T-helper 1 cell treated with Interleukin-12 subunit alpha and Interleukin-12 subunit beta and Interleukin-4 antibody, amounts not matched to agents 30 ng/mL and 1 ng/mL, for 36 hours (primary cell): ENCODE measurements around the gene AAMP. TPM values are rescaled to one million over a fixed set of nuclear protein-coding genes. Genes with fewer than 3 reads are reported as not detected.
"Not testable (repeated sequence)": the region's sequence is repeated elsewhere in the genome, so short reads cannot be mapped to it uniquely, and the experiment has no call there.

ENCODE experiments used
- intact Hi-C: fragments of 100-400 bp; cut with micrococcal nuclease; formaldehyde crosslinking; loops from one replicate; pipeline ENCODE4 v1.15.1; 2024
- total RNA-seq: library from RNA; stranded (reverse); gene quantifications from 2 replicates; pipeline ENCODE4 v1.2.3, GENCODE V29; 2022

The AAMP gene, protein sequence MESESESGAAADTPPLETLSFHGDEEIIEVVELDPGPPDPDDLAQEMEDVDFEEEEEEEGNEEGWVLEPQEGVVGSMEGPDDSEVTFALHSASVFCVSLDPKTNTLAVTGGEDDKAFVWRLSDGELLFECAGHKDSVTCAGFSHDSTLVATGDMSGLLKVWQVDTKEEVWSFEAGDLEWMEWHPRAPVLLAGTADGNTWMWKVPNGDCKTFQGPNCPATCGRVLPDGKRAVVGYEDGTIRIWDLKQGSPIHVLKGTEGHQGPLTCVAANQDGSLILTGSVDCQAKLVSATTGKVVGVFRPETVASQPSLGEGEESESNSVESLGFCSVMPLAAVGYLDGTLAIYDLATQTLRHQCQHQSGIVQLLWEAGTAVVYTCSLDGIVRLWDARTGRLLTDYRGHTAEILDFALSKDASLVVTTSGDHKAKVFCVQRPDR
- 62.0 and 64.1 TPM in 2 replicates for total RNA-seq

DNA sequence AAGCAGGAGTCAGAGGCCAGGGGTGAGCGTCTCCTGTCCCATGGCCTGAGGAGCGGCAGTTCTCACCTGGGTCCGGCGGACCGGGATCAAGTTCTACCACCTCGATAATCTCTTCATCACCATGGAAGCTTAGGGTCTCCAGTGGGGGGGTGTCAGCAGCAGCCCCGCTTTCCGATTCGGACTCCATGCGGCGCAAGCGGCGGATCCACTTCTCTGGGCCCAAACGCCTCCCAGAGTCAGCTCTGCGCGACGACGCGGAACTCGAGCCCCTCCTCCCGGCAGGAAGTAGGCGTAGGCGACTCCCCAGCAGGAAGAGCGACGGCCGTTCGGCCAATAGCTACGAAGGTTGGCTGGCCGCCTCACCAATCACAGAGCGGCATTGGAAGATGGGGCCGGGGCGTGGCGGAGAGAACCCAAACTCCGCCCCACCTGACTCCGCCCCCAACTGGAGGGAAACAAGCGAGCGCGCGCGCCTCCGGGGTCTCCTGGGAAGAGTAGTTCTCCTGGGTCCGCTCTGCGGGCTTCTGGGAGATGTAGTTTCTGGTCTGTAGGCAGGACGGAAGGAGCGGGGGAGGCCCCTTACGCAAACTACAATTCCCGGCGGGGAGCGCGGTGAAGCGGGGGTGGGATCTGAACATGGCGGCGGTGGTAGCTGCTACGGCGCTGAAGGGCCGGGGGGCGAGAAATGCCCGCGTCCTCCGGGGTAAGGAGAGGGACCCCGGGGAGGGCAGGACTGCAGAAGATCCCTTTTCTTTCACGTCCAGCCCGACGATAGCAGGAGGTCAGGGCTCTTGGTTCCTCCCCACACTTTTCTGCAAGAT lies at the start of gene AAMP, which contains the start of gene PNKD:
TSS of gene AAMP (minus strand) at position 238 of the 821 bp plus-strand sequence. CDS start at position 187, 51 bp downstream.
TSS of gene PNKD (plus strand) at position 620 of the 821 bp plus-strand sequence. CDS start at position 637, 17 bp downstream.
- intact Hi-C loops = loop anchor here (1.0 to 5.0 kb wide), 20 partner anchors 13 to 1858 kb away; partner anchors contain the start of genes ANKZF1, ARPC2, ATG9A and BCS1L

DNA sequence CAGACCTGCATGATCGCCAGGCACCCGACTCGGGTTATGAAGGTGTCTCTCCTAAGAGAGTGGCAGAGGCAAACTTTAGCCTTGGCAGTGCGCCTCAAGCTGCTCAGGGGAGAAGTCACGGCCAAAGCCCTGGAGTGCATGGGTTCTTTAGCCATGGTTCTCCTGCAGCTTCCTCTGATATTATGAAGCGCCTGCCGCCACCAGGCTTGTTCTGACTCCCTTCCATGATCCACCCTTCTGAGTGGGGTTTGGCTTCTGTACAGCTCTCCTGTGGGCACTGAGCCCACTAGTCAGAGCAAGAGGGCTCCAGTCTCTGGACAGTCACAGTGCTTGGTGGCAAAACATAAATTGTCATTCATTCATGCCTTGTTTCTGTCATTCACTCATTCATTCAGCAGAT lies 48.3 kb upstream of the AAMP start:
- intact Hi-C loops = no loop called here

DNA sequence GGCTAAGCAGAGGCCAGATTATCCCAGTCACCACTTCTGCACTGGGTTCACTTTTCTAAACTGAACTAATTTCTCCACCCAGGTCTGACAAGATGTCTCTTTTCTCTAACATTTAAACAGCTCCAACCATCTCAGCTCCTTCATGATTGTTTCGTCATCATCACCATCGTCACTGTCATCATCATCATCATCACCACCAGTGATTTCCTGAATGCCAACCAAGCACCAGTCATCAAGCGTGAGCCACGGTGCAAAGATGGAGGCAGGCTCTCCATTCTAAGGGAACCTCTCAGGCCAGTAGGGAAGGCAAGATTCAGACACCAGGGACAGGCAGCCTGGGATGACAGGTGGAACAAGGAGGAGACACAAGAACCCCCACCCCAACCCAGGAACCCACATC lies 47.9 kb upstream of the AAMP start:
- intact Hi-C loops = no loop called here

DNA sequence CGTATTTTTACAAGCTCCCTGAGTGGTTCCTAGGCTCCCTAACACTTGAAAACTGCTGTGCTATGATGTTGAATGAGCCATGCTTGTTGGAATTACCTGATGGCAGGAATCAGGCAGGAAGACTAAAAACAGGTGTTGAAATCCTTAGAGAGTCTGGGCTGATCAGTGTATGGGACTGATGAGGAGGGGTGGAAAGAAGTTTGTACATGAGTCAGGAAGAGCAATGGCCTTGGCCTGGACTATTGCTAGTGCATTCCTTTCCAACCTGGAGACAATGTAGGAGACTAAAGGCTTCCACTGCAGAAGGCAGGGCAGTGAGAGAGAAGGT lies 47.3 kb upstream of the AAMP start:
- intact Hi-C loops = no loop called here

DNA sequence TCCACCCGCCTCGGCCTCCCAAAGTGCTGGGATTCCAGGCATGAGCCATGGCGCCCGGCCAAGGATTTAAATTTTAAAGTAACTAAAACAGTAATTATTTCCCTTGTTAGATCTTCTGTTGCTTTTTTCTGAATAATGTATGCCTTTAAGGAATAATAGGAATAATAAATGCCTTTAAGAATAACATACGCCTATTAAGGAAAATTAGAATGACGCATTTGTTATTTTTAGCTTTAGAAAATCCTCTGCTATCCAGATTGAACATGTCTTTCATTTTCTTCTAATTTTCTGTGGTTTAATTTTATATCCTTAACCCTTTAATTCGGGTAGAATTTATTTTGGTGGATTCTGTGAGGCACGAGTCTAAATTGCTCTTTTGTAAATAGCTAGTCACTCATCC lies 45.5 kb upstream of the AAMP start:
- intact Hi-C loops = no loop called here

DNA sequence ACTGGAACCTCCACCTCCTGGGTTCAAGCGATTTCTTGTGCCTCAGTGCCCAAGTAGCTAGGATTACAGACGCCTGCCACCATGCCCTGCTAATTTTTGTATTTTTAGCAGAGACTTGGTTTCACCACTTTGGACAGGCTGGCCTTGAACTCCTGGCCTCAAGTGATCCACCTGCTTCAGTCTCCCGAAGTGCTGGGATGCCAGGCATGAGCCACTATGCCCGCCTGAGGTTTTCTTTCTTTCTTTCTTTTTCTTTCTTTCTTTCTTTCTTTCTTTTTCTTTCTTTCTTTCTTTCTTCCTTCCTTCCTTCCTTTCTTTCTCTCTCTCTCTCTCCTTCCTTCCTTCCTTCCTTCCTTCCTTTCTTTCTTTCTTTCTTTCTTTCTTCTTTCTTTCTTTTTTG lies 44.8 kb upstream of the AAMP start:
- intact Hi-C loops = not testable (repeated sequence)

DNA sequence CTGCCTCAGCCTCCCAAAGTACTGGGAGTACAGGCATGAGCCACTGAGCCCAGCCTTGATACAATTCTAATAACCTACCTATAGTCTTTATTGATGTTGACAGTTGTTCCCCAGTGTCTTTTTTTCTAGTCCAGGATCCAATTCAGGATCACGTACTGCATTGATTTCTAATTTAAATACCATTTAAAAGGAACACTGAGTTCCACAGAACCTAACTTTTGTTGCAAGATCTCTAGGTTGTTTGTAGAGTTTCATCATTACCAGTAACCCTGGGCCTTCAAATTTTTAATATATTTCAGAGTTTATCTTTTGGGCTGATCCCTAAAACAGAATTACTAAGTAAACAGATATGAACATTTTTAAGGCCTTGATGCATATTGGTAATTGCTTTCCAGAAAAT lies 43.4 kb upstream of the AAMP start:
- intact Hi-C loops = no loop called here

DNA sequence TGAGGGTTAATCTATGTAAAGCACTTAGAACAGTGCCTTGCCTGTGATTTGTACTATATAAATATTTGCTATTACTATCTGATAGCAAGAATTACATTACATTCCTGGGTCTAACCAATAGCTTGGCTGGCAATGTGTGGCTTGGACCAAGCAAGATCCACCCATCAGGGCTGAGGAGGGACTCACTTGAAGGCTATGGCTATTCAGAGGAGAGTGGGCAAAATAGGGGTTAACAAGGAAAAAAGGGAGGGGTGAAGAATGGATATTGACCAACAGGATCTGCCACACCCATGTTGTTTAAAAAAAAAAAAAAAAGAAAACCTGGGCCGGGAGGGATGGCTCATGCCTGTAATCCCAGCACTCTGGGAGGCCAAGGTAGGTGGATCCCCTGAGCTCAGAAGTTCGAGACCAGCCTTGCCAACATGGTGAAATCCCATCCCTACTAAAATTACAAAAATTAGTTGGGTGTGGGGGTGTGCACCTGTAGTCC lies 42.4 kb upstream of the AAMP start:
- intact Hi-C loops = no loop called here

DNA sequence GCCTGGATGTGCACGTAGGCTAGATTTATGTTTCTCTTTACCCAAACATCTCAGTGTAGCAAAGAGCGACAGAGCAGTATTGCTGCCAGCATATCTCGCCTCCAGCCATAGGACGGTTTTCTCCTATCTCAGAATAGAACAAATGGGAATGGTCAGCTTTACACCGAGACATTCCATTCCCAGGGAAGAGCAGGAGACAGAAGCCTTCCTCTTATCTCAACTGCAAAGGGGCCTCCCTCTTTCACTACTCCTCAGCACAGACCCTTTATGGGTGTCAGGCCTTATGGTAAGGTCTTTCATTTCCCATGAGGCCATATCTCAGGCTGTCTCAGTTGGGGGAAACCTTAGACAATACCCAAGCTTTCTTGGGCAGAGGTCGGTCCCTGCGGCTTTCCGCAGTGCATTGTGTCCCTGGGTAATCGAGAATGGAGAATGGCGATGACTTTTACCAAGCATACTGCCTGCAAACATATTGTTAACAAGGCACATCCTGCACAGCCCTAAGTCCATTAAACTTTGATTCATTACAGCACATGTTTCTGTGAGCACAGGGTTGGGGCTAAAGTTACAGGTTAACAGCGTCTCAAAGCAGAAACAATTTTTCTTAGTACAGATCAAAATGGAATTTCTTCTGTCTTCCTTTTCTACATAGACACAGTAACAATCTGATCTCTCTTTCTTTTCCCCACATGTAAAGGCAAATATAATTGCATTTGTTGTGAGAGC lies 41.8 kb upstream of the AAMP start:
- intact Hi-C loops = not testable (repeated sequence)

DNA sequence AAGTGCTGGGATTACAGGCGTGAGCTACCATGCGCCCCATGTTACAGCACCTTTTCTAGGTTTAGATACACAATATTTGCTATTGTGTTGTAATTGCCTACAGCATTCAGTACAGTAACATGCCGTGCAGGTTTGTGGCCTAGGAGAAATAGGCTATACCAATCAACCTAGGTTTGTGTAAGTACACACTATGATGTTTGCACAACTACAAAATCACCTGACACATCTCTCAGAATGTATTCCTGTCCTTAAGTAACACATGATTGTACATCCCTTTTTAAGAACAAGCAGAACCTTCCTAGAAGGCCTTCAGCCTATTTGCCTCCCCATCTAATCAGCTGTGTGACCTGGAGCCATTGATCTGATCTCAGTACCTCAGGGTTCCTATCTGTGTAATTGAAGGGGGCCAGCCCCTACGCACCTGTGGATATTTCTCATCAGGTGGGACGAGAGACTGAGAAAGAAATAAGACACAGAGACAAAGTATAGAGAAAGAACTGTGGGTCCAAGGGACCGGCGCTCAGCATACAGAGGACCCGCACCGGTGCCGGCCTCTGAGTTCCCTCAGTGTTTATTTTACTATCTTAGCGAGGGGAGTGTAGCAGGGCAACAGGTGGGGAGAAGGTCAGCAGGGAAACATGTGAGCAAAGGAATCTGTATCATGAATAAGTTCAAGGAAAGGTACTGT lies 41.1 kb upstream of the AAMP start:
- intact Hi-C loops = no loop called here

DNA sequence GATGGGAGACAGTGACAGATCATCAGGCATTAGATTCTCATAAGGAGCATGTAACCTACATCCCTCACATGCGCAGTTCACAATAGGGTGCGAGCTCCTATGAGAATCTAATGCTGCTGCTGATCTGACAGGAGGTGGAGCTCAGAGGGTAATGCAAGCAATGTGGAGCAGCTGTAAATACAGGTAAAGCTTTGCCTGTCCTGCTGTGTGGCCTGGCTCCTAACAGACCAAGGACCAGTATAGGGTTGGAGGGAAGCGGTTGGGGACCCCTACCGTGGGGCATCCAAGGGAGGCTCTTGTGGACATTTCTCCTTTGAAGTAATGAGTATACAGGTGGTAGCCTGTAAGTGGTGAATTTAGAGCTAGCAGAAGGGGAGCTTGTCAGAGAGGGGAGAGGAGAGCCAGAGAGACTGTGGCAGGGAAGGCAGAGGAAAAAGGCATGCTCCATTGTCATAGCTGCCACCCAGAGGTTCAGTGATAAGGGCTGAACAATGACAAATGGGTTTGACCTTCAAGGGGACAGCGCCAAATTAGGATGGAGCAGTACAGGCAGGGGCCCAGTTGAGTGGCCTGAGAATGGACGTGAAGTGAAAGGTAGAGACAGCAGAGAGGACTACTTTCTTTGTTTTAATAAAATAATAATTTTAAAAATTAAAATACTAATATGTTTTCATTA lies 37.6 kb upstream of the AAMP start:
- intact Hi-C loops = no loop called here

DNA sequence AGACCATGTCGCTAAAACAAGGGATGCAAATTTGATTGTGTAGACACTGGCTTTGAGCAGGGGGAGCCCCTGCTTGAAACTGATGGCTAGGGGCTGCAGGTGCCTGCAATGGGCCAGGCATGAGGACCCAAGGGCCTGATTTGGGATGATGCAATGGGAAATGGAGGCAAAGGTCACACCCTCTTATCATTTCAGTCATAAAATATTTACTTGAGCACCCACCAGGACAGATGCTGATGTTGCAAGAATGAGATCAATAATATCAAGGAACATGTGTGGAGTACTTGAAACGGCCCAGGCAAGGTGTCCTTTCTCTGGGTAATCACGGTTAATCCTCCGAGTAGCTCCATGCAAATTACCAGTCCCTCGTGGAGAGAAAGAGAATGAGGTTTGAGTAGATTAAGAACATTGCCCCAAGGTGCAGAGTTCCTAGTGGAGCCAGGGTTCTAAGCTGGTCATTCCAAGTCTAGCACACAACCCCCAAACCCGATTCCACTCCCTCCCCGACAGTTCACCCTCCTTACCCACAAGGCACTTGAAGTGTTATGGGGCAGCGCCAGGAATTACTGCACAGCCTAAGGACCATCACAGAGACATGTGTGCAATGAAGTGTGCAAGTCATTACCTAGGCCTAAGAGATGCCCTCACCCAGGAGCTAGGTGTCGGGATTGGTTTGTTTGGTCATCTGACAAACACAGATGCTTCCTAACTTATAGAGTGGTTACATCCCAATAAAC lies 36.4 kb upstream of the AAMP start:
- intact Hi-C loops = no loop called here

DNA sequence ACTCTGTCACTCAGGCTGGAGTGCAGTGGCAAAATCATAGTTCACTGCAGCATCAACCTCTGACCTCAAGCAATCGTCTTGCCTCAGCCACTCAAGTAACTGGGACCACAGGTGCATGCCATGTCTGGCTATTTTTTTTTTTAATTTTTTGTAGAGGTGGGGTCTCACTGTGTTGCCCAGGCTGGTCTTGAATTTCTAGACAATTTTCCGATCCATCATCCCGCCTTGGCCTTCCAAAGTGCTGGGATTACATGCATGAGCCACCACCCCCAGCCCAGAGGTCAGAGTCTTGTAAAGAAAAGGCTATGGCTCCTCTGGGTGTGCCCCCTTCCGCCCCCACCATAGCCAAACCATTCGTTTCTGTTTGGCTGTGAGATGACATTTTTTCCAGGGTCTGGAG lies 35.4 kb upstream of the AAMP start:
- intact Hi-C loops = no loop called here

DNA sequence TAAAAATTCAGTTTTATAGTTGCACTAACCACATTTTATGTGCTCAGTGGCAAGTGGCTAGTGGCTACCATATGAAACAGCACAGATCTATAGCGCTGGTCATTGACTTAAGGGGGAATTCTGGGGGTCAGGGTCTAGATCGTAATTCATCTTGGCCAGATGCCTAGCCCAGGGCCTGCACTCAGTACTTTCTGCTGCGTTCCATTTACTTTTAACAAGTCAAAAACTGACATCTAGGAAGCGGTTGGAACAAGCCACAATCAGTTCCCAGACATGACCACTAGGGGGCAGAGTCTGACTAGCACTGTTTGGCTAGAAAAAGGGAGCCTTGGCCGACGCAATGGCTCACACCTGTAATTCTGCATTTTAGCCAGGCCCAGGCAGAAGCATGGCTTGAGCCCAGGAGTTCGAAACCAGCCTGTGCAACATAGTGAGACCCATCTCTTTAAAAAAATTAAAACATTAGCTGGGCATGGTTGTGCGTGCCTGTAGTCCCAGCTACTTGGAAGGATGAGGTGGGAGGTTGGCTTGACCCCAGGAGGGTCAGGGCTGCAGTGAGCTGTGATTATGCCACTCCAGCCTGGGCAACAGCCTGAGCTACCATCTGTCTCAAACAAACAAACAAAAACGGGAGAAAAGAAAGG lies 31.4 kb upstream of the AAMP start:
- intact Hi-C loops = loop anchor here (1.0 to 2.0 kb wide), 12 partner anchors 9 to 546 kb away; partner anchors contain the start of genes CATIP and TMBIM1

DNA sequence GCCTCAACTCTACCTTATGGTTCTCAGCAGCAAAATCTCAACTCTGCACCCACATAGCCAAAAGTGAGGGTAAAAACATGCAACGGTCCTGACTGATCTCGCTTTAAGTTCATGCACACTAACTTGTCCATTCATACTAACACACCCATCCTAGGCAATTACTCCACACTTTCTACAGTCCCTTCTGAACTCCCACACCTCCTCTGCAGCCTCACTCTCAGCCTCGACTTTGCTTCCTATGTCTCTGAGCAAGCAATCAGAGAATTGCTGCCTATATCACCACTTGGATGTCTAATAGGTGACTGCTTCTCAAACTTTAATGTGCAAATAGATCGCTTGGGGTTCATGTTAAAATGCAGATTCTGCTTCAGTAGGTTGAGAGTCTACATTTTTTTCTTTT lies 30.2 kb upstream of the AAMP start:
- intact Hi-C loops = loop anchor here (2.0 kb wide), 1 partner anchor 107 kb away; no protein-coding TSS in a partner anchor

DNA sequence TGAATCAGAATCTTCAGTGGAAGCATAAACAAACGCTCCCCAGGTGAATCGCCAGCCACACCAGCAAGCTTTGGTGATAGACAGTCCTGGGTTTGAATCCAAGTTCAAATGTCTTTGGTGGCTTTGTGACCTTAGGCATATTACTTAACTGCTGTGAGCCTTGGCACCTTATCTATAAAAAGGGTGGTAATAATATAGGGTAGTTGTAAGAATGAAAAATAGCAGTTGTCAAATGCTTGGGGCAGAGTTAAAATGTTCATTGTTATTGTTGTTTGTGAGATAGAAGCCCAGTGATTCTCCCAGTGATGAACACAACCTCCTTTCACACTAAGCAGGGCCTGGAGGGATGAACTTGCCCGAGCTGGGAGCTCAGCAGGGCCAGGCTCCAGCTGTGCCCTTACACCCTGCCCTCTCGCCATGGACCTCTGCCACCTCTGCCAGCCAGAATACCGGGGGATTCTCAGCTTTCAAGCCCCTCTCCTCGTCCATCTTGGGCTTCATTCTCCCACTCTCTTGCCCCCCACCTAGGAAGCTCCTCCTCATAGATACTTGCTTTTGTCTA lies 28.5 kb upstream of the AAMP start:
- intact Hi-C loops = no loop called here

DNA sequence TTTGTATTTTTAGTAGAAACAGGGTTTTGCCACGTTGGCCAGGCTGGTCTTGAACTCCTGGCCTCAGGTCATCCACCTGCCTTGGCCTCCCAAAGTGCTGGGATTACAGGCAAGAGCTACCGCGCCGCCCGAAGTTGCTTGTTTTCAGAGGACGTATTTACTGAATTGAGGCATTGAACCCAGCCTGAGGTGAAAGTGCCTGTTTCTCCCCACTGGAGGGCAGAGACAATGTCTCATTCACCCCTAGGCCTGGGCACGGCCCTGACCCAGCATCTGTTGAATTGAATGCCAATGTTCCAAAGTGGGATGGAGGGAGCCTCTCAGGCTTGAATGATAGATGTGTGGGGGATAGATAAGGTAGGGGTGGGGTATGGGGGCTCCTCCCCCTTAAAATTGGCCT lies 26.9 kb upstream of the AAMP start:
- intact Hi-C loops = no loop called here

DNA sequence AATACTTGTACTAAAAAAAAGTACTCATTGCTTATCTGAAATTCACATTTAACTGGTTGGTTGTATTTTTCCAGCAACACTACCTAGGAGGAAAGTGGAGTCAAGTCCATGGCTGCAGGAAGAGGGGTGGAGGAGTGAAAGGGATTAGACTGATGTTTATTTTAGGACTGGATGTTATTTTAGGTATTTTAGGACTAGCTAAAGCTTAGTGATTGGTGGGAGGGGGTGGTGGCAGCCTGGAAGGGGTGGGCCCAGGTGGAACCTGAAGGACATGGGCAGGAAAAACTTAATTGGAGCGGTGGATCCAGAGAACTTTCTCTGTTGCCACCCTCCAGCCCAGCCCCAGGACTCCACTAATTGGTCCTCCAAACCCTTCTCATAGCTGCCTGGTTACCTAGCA lies 26.3 kb upstream of the AAMP start:
- intact Hi-C loops = no loop called here

DNA sequence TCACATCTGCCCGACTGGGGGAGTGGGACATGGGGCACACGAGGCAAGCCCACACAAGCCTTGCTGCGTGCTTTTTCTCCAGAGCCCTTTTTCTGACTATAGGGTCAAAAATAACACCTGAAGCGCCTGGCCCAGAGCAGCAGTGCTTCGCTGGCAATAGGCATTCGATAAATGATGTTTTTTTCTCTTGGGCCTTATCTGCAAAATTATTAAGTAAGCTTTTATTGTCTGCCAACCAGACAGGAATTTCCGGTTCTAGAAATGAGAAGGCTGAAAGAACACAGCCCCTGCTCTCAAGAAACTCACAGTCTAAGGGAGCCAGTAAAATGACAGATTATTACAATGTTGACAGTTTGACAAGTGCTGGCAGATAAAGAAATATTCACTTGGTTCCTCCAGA lies 25.1 kb upstream of the AAMP start:
- intact Hi-C loops = no loop called here
